ENCODE data around the gene CRYL1. TPM values are rescaled to one million over a fixed set of nuclear protein-coding genes. Genes with fewer than 3 reads are reported as not detected.

CRYL1 gene
- total RNA-seq, 1 donor from 2014 or later, result 3.6 TPM

GRCh38 chr13:20553311-20553710 is 27.7 kb upstream of the CRYL1 start:
- no peak overlapping the region for H3K4me3 ChIP-seq
- TF ChIP-seq CTCF (IDR thresholded peaks at IDR 0.05) (no peak), EZH2 (IDR thresholded peaks at IDR 0.05) (no peak), EZH2phosphoT487 (IDR thresholded peaks at IDR 0.05) (no peak)
- Mint-ChIP-seq H3K4me3 (no peak overlapping the region), H3K36me3 (no peaks in the 10 kb centered on the region), H3K27ac (peak overlapping the region; percentile 92), H3K9me3 (no peaks in the 10 kb centered on the region), H3K27me3 (ENCODE audit: insufficient read depth, low read depth) (no peaks in the 10 kb centered on the region), H3K4me1 (peaks cover 11% of the 10 kb centered on the region)
- no peaks in the 10 kb centered on the region for H3K9me3 ChIP-seq (ENCODE audit: low read depth)
- no peaks in the 10 kb centered on the region for H3K4me1 ChIP-seq
- H2AFZ ChIP-seq (replicated peaks), result no peak overlapping the region
- DNase-seq (ENCODE audit: low spot score), result no peak
- H3K79me2 ChIP-seq (ENCODE audit: low read depth), result no peaks in the 10 kb centered on the region
- H3K27ac ChIP-seq, result no peak overlapping the region
- no peaks in the 10 kb centered on the region for H3F3A ChIP-seq (ENCODE audit: low read depth)
- no peaks in the 10 kb centered on the region for H4K20me1 ChIP-seq (ENCODE audit: low read depth)
- H3K9ac ChIP-seq, result no peak overlapping the region
- H3K36me3 ChIP-seq, result no peaks in the 10 kb centered on the region
- H3K4me2 ChIP-seq, result no peak overlapping the region
- no peaks in the 10 kb centered on the region for H3K27me3 ChIP-seq

- H3K36me3 ChIP-seq, result no peaks in the 10 kb centered on the region
- DNase-seq (ENCODE audit: low spot score), result no peak
- H3K27me3 ChIP-seq, result no peaks in the 10 kb centered on the region
- H3K9me3 ChIP-seq (ENCODE audit: low read depth), result no peaks in the 10 kb centered on the region
- no peaks in the 10 kb centered on the region for H3K4me1 ChIP-seq
- no peak overlapping the region for H3K27ac ChIP-seq
- no peak overlapping the region for H3K4me3 ChIP-seq
- Mint-ChIP-seq H3K27ac (no peak overlapping the region), H3K9me3 (no peaks in the 10 kb centered on the region), H3K4me3 (no peak overlapping the region), H3K27me3 (ENCODE audit: insufficient read depth, low read depth) (peaks cover 2% of the 10 kb centered on the region), H3K4me1 (peaks cover 11% of the 10 kb centered on the region), H3K36me3 (no peaks in the 10 kb centered on the region)
- no peak overlapping the region for H2AFZ ChIP-seq (replicated peaks)
- H3K4me2 ChIP-seq, result no peak overlapping the region
- no peak overlapping the region for H3K9ac ChIP-seq
- no peaks in the 10 kb centered on the region for H3K79me2 ChIP-seq (ENCODE audit: low read depth)
- no peaks in the 10 kb centered on the region for H4K20me1 ChIP-seq (ENCODE audit: low read depth)
- H3F3A ChIP-seq (ENCODE audit: low read depth), result no peaks in the 10 kb centered on the region
- no peak for TF ChIP-seq EZH2phosphoT487 (IDR thresholded peaks at IDR 0.05)
- TF ChIP-seq EZH2 (IDR thresholded peaks at IDR 0.05), result no peak
- no peak for TF ChIP-seq CTCF (IDR thresholded peaks at IDR 0.05)
These were observed 25.1 kb upstream of the CRYL1 start for GRCh38 chr13:20550799-20551198.

GRCh38 chr13:20547479-20547908 is 21.8 kb upstream of the CRYL1 start:
- no peak for DNase-seq (ENCODE audit: low spot score)
- no peak overlapping the region for H3K9ac ChIP-seq
- Mint-ChIP-seq H3K9me3 (no peaks in the 10 kb centered on the region), H3K4me3 (no peak overlapping the region), H3K36me3 (no peaks in the 10 kb centered on the region), H3K27ac (no peak overlapping the region), H3K27me3 (ENCODE audit: insufficient read depth, low read depth) (peaks cover 2% of the 10 kb centered on the region), H3K4me1 (no peaks in the 10 kb centered on the region)
- H3F3A ChIP-seq (ENCODE audit: low read depth), result no peaks in the 10 kb centered on the region
- H3K9me3 ChIP-seq (ENCODE audit: low read depth), result no peaks in the 10 kb centered on the region
- H3K79me2 ChIP-seq (ENCODE audit: low read depth), result no peaks in the 10 kb centered on the region
- H3K4me3 ChIP-seq, result no peak overlapping the region
- H3K4me1 ChIP-seq, result no peaks in the 10 kb centered on the region
- H3K27me3 ChIP-seq, result no peaks in the 10 kb centered on the region
- TF ChIP-seq EZH2phosphoT487 (IDR thresholded peaks at IDR 0.05) (no peak), CTCF (IDR thresholded peaks at IDR 0.05) (no peak), EZH2 (IDR thresholded peaks at IDR 0.05) (no peak)
- no peaks in the 10 kb centered on the region for H4K20me1 ChIP-seq (ENCODE audit: low read depth)
- no peak overlapping the region for H3K4me2 ChIP-seq
- H2AFZ ChIP-seq (replicated peaks), result no peak overlapping the region
- no peaks in the 10 kb centered on the region for H3K36me3 ChIP-seq
- H3K27ac ChIP-seq, result no peak overlapping the region

Measured in neural progenitor cell (in vitro differentiated cells).